ENCODE measurements around the gene MYLK.

The MYLK gene

GRCh38 chr3:123792473-123793201 lies 91.5 kb downstream of the MYLK start:
- no peak for DNase-seq (ENCODE audit: low read depth in 3 of 3)

GRCh38 chr3:123791898-123792297 lies 92.2 kb downstream of the MYLK start:
- DNase-seq (ENCODE audit: low read depth in 3 of 3), result no peak

DNA sequence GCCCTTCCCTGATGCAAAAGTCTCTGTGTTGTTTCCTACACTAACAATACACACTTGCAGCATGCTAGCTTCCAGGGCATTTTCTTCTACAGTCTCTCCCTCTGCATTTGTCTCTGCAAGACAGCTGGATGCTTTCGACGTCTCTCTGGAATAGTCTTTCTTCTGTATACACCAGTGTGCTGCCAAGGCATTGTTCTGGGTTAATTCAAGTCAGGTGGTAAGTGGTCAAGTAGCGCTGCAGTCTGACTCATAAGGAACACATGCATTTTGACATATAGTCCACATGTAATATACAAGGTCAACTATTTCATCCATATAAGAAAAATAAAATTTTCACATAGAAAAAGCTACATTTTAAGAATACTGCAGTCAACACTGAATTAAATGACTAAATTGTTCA lies 92.7 kb downstream of the MYLK start:
- DNase-seq (ENCODE audit: low read depth in 3 of 3), result no peak

DNA sequence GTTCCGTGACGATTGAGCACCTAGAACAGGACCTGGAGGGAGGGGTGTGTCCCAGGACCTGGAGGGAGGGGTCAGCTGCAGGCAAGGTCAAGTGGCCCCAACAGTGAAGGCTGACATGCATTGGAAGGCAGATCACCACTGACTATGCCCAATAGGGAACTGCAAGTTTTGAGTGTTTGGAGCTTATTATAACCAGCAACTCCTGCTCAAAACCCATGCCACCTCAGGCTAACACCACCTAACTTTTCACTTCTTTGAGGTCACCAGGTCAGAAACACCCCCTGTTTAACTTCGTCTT lies 93.1 kb downstream of the MYLK start:
- DNase-seq (ENCODE audit: low read depth in 3 of 3), result no peak

- DNase-seq (ENCODE audit: low read depth in 3 of 3), result no peak
Measured at GRCh38 chr3:123790254-123791072, 93.7 kb downstream of the MYLK start.

DNA sequence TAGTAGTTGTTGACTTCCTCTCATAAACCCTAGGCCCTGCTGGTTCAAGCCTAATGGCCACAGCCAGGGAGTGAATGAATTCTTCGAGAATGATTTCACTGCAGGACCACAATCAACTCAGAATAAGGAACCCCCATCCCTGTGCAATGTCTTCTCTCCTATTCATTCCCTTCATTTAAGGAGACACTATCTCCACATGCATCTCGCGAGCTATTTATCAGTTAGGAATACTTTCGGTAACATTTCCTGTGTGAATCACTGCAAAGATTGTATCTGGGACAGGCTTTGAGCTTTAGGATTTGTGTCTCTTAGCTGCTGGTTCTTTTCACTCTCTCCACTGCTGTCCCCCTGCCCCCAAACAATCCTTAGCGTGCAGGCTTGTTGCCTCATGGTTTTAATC lies 94.4 kb downstream of the MYLK start:
- no peak for DNase-seq (ENCODE audit: low read depth in 3 of 3)

GRCh38 chr3:123789160-123789559 lies 95.0 kb downstream of the MYLK start:
- no peak for DNase-seq (ENCODE audit: low read depth in 3 of 3)

DNA sequence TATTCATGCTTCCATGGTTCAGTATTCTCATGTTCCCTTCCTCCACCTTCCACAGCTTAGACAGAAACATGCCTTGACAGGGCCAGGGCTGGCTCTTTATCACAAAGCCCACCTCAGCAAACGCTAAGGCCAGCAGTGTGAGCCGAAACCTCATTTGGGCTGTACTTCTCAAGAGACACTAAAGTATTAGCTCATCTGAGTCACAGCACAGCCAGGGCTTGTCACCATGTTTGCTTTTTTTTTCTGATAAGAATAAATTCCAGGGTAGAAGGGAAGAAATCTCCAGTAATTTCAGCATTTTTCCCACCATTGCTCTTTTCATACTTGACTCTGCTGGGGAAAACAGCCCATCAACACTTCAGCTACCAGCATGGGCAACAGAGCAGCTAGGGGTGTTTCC lies 95.4 kb downstream of the MYLK start:
- no peak for DNase-seq (ENCODE audit: low read depth in 3 of 3)

DNA sequence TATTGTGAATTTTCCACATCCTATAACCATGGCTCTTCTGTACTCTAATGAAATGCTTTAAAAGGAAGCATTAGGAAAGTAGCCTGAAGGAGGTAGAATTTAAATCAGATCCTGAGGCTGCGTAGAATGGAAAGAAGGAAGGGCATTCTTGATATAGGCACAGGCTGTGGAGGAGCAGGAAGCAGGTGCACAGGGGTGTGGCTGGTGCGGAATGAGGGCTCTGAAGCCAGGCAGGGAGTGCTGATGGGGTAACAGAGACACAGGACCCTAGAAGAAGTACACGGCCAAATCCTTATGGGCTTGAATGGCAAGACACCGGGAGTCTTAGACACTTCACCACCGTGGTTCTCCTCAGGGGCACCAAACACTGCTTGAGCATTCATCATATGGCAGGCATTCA lies 97.0 kb downstream of the MYLK start:
- no peak for DNase-seq (ENCODE audit: low read depth in 3 of 3)

GRCh38 chr3:123785602-123786001 lies 98.5 kb downstream of the MYLK start:
- no peak for DNase-seq (ENCODE audit: low read depth in 3 of 3)

GRCh38 chr3:123783811-123784210 lies 100.3 kb downstream of the MYLK start:
- DNase-seq (ENCODE audit: low read depth in 3 of 3), result no peak

DNA sequence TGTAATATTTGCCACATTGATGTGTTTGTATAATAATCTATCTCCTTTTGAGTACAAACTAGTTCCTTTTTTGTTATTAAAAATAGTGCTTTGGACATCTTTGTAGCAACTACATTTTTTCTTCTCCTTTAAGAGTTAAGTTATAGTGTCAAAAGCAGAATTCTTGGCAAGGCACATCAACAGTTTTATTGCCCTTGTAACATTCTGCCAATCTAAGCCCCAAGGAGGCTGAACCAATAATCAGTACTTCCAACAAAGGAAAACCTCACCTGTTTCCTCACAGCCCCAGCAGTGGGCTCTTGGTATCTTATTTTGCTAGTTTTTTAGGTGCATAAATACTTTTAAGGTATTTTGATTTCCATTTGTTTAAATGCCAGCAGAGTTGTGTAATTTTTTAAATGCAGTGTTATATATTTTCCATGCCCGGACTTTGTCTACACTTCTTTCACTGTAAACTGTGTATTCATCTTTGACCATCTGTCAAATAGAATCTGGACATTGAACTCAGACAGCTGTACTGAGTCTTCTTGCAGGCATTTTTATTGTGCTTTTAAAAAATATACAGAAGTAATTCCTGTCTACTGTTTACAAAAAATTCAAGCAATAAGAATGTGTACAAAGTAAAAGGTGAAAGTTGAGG lies 101.0 kb downstream of the MYLK start:
- DNase-seq (ENCODE audit: low read depth in 3 of 3), result no peak

DNA sequence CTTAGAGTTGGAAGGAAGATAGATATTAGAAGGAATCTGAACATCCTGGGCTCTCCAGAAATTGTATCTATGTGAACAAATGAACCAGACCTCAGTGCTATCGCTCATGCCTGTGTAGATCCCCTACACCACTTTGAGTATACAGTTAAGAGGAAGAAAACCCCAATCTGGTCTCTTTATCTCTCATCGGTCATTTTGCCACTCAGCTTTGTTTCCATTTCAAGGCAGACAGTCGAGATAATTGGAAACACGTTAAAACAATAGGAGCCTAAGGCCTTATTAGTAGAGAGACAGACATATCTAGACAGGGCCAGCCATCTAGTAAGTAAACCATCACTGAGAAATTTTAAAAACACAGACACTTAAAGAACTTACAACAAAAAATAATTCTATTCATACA lies 101.6 kb downstream of the MYLK start:
- no peak for DNase-seq (ENCODE audit: low read depth in 3 of 3)

DNA sequence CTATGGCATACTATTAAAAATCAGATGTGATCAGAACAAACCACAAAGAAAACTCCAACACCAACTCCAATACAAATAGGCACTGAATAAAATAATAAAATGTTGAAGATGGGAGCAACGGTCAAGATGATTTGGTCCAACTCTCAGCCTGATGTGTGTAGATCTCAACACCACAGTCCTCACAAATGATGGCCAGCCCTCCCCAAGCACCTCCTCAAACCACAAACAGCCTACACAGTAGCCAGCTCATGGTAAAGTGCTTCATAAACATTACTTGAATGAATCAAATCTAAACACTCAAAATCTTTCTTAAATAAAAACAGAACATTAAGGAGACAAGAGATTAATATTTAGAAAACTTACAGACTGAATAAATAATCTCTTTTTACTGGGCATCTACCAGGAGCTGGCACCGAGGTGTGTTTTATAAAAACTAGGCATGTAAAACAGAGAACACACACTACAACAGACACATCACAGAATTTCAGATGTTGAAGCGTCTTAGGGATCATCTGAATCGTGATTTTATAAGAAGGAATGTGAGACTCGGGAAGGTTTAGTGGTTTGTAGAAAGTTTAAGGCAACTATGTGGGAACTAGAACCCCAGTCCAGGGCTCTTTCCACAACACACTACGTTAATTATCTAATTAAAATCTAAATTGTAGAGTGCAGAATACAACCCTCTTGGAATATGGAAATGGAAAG lies 102.4 kb downstream of the MYLK start:
- no peak for DNase-seq (ENCODE audit: low read depth in 3 of 3)

GRCh38 chr3:123781138-123781537 lies 103.0 kb downstream of the MYLK start:
- DNase-seq (ENCODE audit: low read depth in 3 of 3), result no peak

DNA sequence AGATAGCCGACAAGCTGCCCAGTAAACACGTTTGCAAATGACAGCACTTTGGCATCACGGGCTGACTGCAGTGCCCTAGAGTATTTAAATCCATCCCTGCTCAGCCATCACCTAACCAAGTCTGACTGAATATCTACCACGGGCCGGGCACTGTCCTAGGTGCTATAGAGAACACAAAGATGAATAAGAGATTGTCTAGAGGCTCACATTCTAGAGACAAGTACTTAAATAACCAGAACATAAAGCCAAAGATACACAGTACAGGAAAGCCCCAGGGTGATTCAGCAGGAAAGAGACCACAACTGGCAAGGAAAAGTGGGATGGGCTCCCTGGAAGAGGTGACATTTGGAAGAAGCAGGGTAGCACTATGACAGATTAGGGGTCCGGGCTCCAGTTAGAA lies 103.5 kb downstream of the MYLK start:
- no peak for DNase-seq (ENCODE audit: low read depth in 3 of 3)

DNA sequence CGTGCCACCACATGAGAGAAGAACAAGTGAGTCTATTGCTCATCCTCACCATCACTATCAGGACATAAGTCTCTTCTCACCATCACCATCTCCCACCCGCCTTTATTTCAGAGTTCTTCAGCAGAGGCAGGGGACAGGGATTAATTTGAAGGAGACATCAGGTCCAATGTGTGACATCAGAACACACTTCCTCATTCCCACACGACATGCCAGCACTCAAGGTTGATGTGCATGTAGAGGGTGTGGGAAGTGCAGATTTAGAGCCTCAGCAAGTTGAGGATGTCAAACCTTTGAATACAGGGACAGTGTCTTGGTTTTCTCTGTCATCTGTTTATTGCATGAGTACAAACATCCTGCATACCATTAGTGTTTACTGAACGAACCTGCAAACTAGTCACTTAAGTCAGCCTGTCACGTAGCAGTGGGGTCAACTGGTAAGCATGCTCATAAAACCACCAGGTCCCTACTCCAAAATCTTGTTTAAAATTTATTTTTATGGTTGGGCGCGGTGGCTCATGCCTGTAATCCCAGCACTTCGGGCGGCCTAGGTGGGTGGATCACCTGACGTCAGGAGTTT lies 104.4 kb downstream of the MYLK start:
- no peak for DNase-seq (ENCODE audit: low read depth in 3 of 3)

- DNase-seq (ENCODE audit: low read depth in 3 of 3), result no peak
Measured at GRCh38 chr3:123778991-123779622, 105.0 kb downstream of the MYLK start.

GRCh38 chr3:123778525-123778924 lies 105.6 kb downstream of the MYLK start:
- no peak for DNase-seq (ENCODE audit: low read depth in 3 of 3)

GRCh38 chr3:123776071-123776782 lies 107.9 kb downstream of the MYLK start:
- no peak for DNase-seq (ENCODE audit: low read depth in 3 of 3)

- no peak for DNase-seq (ENCODE audit: low read depth in 3 of 3)
Measured at GRCh38 chr3:123774474-123774873, 109.7 kb downstream of the MYLK start.

All from stimulated activated CD4-positive, alpha-beta T cell treated with anti-CD3 and anti-CD28 coated beads, TNF-alpha, amount 100 ng/mL, for 48 hours (primary cell).